H1 (cell line): ENCODE data around the gene ZNF587B. TPM values are rescaled to one million over a fixed set of nuclear protein-coding genes. Genes with fewer than 3 reads are reported as not detected.
"Not testable (repeated sequence)": the region's sequence is repeated elsewhere in the genome, so short reads cannot be mapped to it uniquely, and the experiment has no call there.

Experiments used
- CTCF ChIA-PET: fragments of 300-600 bp; sonication (Branson Sonifier 250); formaldehyde crosslinking; loops from one replicate; lab custom pipeline; 2021; ENCODE audit not compliant: partially characterized antibody; lab: Charles Lee
- POLR2A ChIA-PET: fragments of 300-600 bp; sonication (Branson Sonifier 250); formaldehyde crosslinking; loops from one replicate; lab custom pipeline; 2021; ENCODE audit warnings: inconsistent platforms; ENCODE audit not compliant: partially characterized antibody; lab: Charles Lee
- DNase-seq, 2 experiments: peaks; one replicate each; pipeline versions ENCODE4 v3.0.0 to v3.0.0-alpha.2; 2010 to 2022; ENCODE audit warnings: low spot score in 2 of 2, low read depth in 1 of 2, mixed read lengths in 1 of 2
- FAIRE-seq: peaks from 2 replicates; lab custom pipeline; 2011; peaks lifted over from hg19 to GRCh38; lab: Jason Lieb, UNC
- H2AFZ ChIP-seq: 2 replicates; pipeline ENCODE4 v1.8.1; 2012; ENCODE audit warnings: low read length, inconsistent platforms
- H2AK5ac ChIP-seq: 2 replicates; pipeline ENCODE4 v1.6.1; 2013; ENCODE audit warnings: low read depth, low read length
- H2BK120ac ChIP-seq: replicated peaks from 2 replicates; pipeline ENCODE3; 2013; ENCODE audit warnings: low read depth, low read length, inconsistent platforms
- H2BK12ac ChIP-seq: 2 replicates; pipeline ENCODE4 v1.6.1; 2013; ENCODE audit warnings: low read depth, low read length
- H2BK15ac ChIP-seq: 2 replicates; pipeline ENCODE4 v1.6.1; 2013; ENCODE audit warnings: low read length
- H2BK20ac ChIP-seq: 2 replicates; pipeline ENCODE4 v1.6.1; 2013; ENCODE audit warnings: low read length
- H2BK5ac ChIP-seq: 2 replicates; pipeline ENCODE4 v1.6.1; 2013; ENCODE audit warnings: low read depth, low read length
- H3K14ac ChIP-seq: 2 replicates; pipeline ENCODE4 v1.6.1; 2013; ENCODE audit warnings: inconsistent platforms; ENCODE audit not compliant: insufficient read length
- H3K18ac ChIP-seq: 2 replicates; pipeline ENCODE4 v1.6.1; 2013; ENCODE audit warnings: low read length; ENCODE audit errors: extremely low read depth
- H3K23ac ChIP-seq: 2 replicates; pipeline ENCODE4 v1.6.1; 2013; ENCODE audit warnings: inconsistent platforms; ENCODE audit not compliant: insufficient read length
- H3K23me2 ChIP-seq: 2 replicates; pipeline ENCODE4 v1.6.1; 2013; ENCODE audit warnings: low read depth, low read length
- H3K27ac ChIP-seq: 2 replicates; pipeline ENCODE4 v1.6.1; 2011; ENCODE audit warnings: low read depth, low read length, inconsistent platforms
- H3K27me3 ChIP-seq, 4 experiments: replicated peaks in 1 of 4; 1 replicate in 1 of 4; 2 replicates in 3 of 4; pipeline versions ENCODE4 v1.6.1 to v1.8.1; 2011 to 2013; ENCODE audit warnings: low read length in 3 of 4, mild to moderate bottlenecking in 3 of 4, inconsistent platforms in 2 of 4, mixed read lengths in 2 of 4, moderate library complexity in 1 of 4; ENCODE audit not compliant: control insufficient read depth in 3 of 4, insufficient read depth in 3 of 4; ENCODE audit errors: extremely low read depth in 1 of 4
- H3K36me3 ChIP-seq, 4 experiments: 2 replicates each; pipeline versions ENCODE4 v1.6.1 to v1.8.1; 2011 to 2013; ENCODE audit warnings: mild to moderate bottlenecking in 4 of 4, low read length in 3 of 4, moderate library complexity in 2 of 4, control low read depth in 1 of 4, inconsistent platforms in 1 of 4; ENCODE audit not compliant: insufficient read depth in 4 of 4, control insufficient read depth in 2 of 4
- H3K4ac ChIP-seq: replicated peaks from 2 replicates; pipeline ENCODE3; 2013; ENCODE audit warnings: low read length, low read depth, mixed read lengths, inconsistent platforms; ENCODE audit not compliant: insufficient read length
- H3K4me1 ChIP-seq, 4 experiments: replicated peaks in 1 of 4; 1 replicate in 1 of 4; 2 replicates in 3 of 4; pipeline versions ENCODE4 v1.6.1 to v1.8.1; 2011 to 2013; ENCODE audit warnings: low read length in 3 of 4, inconsistent platforms in 2 of 4, mixed read lengths in 1 of 4; ENCODE audit not compliant: insufficient read depth in 4 of 4, control insufficient read depth in 3 of 4
- H3K4me2 ChIP-seq, 2 experiments: 2 replicates each; pipeline versions ENCODE4 v1.6.1 to v1.8.1; 2011 to 2013; ENCODE audit warnings: low read depth in 2 of 2, low read length in 2 of 2, control low read depth in 1 of 2, inconsistent platforms in 1 of 2, mild to moderate bottlenecking in 1 of 2; ENCODE audit not compliant: insufficient read depth in 1 of 2
- H3K4me3 ChIP-seq, 4 experiments: fragments of 200-600, 300-600 bp in 1 of 4; sonication (generic), shearing (Covaris generic), sonication (Bioruptor Twin) in 1 of 4; 2 replicates each; pipeline versions ENCODE4 v1.5.1 to v1.8.1; 2011 to 2016; ENCODE audit warnings: low read length in 4 of 4, low read depth in 3 of 4, control low read depth in 2 of 4, inconsistent platforms in 2 of 4, mild to moderate bottlenecking in 2 of 4, mixed read lengths in 1 of 4, moderate library complexity in 1 of 4; ENCODE audit not compliant: insufficient read depth in 2 of 4; ENCODE audit errors: extremely low read depth in 1 of 4
- H3K56ac ChIP-seq: replicated peaks from 2 replicates; pipeline ENCODE3; 2013; ENCODE audit warnings: low read depth, mild to moderate bottlenecking, mixed read lengths, low read length, inconsistent platforms; ENCODE audit not compliant: insufficient read length
- H3K79me1 ChIP-seq: 2 replicates; pipeline ENCODE4 v1.6.1; 2013; ENCODE audit warnings: low read depth, low read length, control low read depth
- H3K79me2 ChIP-seq, 2 experiments: 2 replicates each; pipeline versions ENCODE4 v1.6.1 to v1.8.1; 2012 to 2013; ENCODE audit warnings: low read length in 2 of 2, mild to moderate bottlenecking in 2 of 2, inconsistent platforms in 1 of 2; ENCODE audit not compliant: insufficient read depth in 2 of 2, control insufficient read depth in 1 of 2
- H3K9ac ChIP-seq, 4 experiments: replicated peaks in 1 of 4; 1 replicate in 1 of 4; 2 replicates in 3 of 4; pipeline versions ENCODE4 v1.6.1 to v1.8.1; 2011 to 2013; ENCODE audit warnings: low read depth in 3 of 4, low read length in 3 of 4, control low read depth in 2 of 4, mild to moderate bottlenecking in 2 of 4, moderate library complexity in 2 of 4, inconsistent platforms in 1 of 4; ENCODE audit errors: extremely low read depth in 1 of 4
- H3K9me3 ChIP-seq, 2 experiments: 2 replicates each; pipeline versions ENCODE4 v1.6.1 to v1.8.1; 2012 to 2013; ENCODE audit warnings: mild to moderate bottlenecking in 2 of 2, moderate library complexity in 2 of 2, control low read depth in 1 of 2, inconsistent platforms in 1 of 2, low read depth in 1 of 2, low read length in 1 of 2, mixed read lengths in 1 of 2; ENCODE audit not compliant: insufficient read depth in 2 of 2
- H4K20me1 ChIP-seq, 2 experiments: replicated peaks in 1 of 2; 2 replicates each; pipeline versions ENCODE3 to v1.8.1; 2011 to 2013; ENCODE audit warnings: inconsistent platforms in 2 of 2, low read length in 2 of 2, mild to moderate bottlenecking in 1 of 2; ENCODE audit not compliant: insufficient read depth in 2 of 2, control insufficient read depth in 1 of 2
- H4K5ac ChIP-seq: 2 replicates; pipeline ENCODE4 v1.6.1; 2013; ENCODE audit warnings: low read length, low read depth, mixed read lengths, inconsistent platforms; ENCODE audit not compliant: insufficient read length
- H4K8ac ChIP-seq: 2 replicates; pipeline ENCODE4 v1.8.0; 2013; ENCODE audit warnings: mild to moderate bottlenecking, moderate library complexity, low read length, inconsistent platforms; ENCODE audit not compliant: insufficient read depth; ENCODE audit errors: extremely low read depth
- H4K91ac ChIP-seq: replicated peaks from 2 replicates; pipeline ENCODE3; 2013; ENCODE audit warnings: low read length, mixed read lengths, inconsistent platforms; ENCODE audit not compliant: insufficient read length
- WGBS, 2 experiments: shearing (Covaris generic) in 1 of 2; methylation state at CpG; one replicate each; pipeline versions ENCODE4 v1.1.6 to v1.1.7; 2013 to 2015; ENCODE audit warnings: low lambda C conversion rate in 2 of 2, mixed read lengths in 2 of 2, inconsistent platforms in 1 of 2, low coverage in 1 of 2, missing lambda C conversion rate in 1 of 2; ENCODE audit not compliant: insufficient replicate concordance in 2 of 2, insufficient coverage in 1 of 2, insufficient read length in 1 of 2; ENCODE audit errors: extremely low coverage in 1 of 2, missing lambda C conversion rate in 1 of 2; 5-methylcytosine and 5-hydroxymethylcytosine counted together
- polyA plus RNA-seq, 7 experiments: library from polyadenylated mRNA; depleted of rRNA in 3 of 7; stranded (reverse) in 5 of 7; unstranded in 2 of 7; fragments of >200 nt in 5 of 7; fragments of 200-250 nt in 2 of 7; gene quantifications; 1 replicate in 5 of 7; 2 replicates in 1 of 7; 4 replicates in 1 of 7; pipeline versions ENCODE4 v1.2.1 to v1.2.3, GENCODE V29; 2011 to 2013; ENCODE audit warnings: missing spikeins in 2 of 7, mixed read lengths in 2 of 7
- total RNA-seq: library from RNA; stranded (reverse); fragmentation: NEBNext Ultra II Directional; extraction: Animal tissue kit (Norgen Biotek cat#: 25700); gene quantifications from 2 replicates; pipeline ENCODE4 v1.2.1, GENCODE V29; 2021

ZNF587B gene
- total and polyA plus RNA-seq, 2 of the 8 experiments (the other 6 are each of a cell fraction or from before 2014, with no cell fraction given), result 13.8 to 60.1 TPM

DNA sequence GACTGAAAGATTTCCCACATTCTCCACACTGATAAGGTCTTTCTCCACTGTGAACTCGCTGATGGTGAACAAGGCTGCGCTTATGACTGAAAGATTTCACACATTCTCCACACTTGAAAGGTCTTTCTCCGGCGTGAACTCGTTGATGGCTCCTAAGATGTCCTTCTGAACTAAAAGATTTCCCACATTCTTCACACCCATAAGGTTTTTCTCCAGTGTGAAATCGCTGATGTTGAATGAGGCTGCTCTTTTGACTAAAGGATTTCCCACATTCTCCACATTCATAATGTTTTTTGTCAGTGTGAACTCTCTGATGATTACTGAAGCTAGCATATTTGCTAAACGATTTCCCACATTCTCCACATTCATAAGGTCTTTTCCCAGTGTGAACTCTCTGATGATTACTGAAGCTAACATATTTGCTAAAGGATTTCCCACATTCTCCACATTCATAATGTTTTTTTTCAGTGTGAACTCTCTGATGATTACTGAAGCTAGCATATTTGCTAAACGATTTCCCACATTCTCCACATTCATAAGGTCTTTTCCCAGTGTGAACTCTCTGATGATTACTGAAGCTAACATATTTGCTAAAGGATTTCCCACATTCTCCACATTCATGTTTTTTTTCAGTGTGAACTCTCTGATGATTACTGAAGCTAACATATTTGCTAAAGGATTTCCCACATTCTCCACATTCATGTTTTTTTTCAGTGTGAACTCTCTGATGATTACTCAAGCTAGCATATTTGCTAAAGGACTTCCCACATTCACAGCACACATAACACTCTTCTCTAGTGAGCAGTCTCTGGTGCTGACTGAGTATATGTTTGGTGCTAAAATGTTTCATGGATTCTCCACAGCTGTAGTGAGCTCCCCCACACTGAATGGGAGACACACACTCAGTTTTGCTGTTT is 44.0 kb downstream of the ZNF587B start:
- H3K18ac ChIP-seq, H3K4me1 ChIP-seq, H3K4me3 ChIP-seq, H4K8ac ChIP-seq, H4K91ac ChIP-seq, H3K27ac ChIP-seq, CTCF ChIA-PET, H2AK5ac ChIP-seq, H2BK5ac ChIP-seq, H2BK15ac ChIP-seq, H2BK12ac ChIP-seq, H2BK120ac ChIP-seq, H3K56ac ChIP-seq, H3K4ac ChIP-seq, H3K23ac ChIP-seq, H3K79me1 ChIP-seq, H4K20me1 ChIP-seq, H3K4me2 ChIP-seq, H3K14ac ChIP-seq, H3K9ac ChIP-seq, FAIRE-seq, H4K5ac ChIP-seq, H3K23me2 ChIP-seq, H2BK20ac ChIP-seq, DNase-seq, H3K27me3 ChIP-seq, H2AFZ ChIP-seq: not testable (repeated sequence)
- peaks cover 34 to 81% (median 60%) of the 10 kb centered on the region in 4 experiments for H3K36me3 ChIP-seq
- POLR2A ChIA-PET, result interaction anchor here (1.6 kb wide), 1 partner anchor 15 kb away, joined by 5 read pairs; the partner anchor contains the start of gene ZNF814
- peaks cover 16 to 88% of the 10 kb centered on the region in 2 experiments for H3K79me2 ChIP-seq
- peaks cover 43 to 50% of the 10 kb centered on the region in 2 experiments for H3K9me3 ChIP-seq
- 88% methylated on average over 8 of the region's 8 CpGs; no CpG with 5 or more reads in 1 of the 2 experiments for WGBS, 2 experiments
